ENCODE data around the gene TENT5C. TPM values are rescaled to one million over a fixed set of nuclear protein-coding genes. Genes with fewer than 3 reads are reported as not detected.

Gene TENT5C
- total RNA-seq, 6 experiments from 2014 or later: 0.47 to 0.91 (median 0.75) TPM

- no peak overlapping the region for H3K4me3 Mint-ChIP-seq
- no peaks in the 10 kb centered on the region for H3K36me3 Mint-ChIP-seq (ENCODE audit: low read depth)
- H3K27me3 Mint-ChIP-seq (ENCODE audit: insufficient read depth): peaks cover 55% of the 10 kb centered on the region
- H3K9me3 Mint-ChIP-seq: no peaks in the 10 kb centered on the region
- no peak overlapping the region for H3K27ac Mint-ChIP-seq
- H3K4me1 Mint-ChIP-seq (ENCODE audit: low read depth): no peaks in the 10 kb centered on the region
- no peak for DNase-seq
- TF ChIP-seq CTCF (IDR thresholded peaks at IDR 0.05): no peak
Measured at GRCh38 chr1:117633423-117633822, 27.6 kb downstream of the TENT5C start.

- Mint-ChIP-seq H3K27me3 (ENCODE audit: insufficient read depth) (peaks cover 52% of the 10 kb centered on the region), H3K9me3 (no peaks in the 10 kb centered on the region), H3K4me3 (no peak overlapping the region), H3K36me3 (ENCODE audit: low read depth) (no peaks in the 10 kb centered on the region), H3K27ac (no peak overlapping the region), H3K4me1 (ENCODE audit: low read depth) (no peaks in the 10 kb centered on the region)
- DNase-seq: no peak
- no peak for TF ChIP-seq CTCF (IDR thresholded peaks at IDR 0.05)
Measured at GRCh38 chr1:117633936-117634335, 28.1 kb downstream of the TENT5C start.

GRCh38 chr1:117634631-117635030, 28.8 kb downstream of the TENT5C start:
- Mint-ChIP-seq H3K27ac (no peak overlapping the region), H3K4me3 (no peak overlapping the region), H3K9me3 (no peaks in the 10 kb centered on the region), H3K36me3 (ENCODE audit: low read depth) (no peaks in the 10 kb centered on the region), H3K4me1 (ENCODE audit: low read depth) (no peaks in the 10 kb centered on the region), H3K27me3 (ENCODE audit: insufficient read depth) (peaks cover 51% of the 10 kb centered on the region)
- TF ChIP-seq CTCF (IDR thresholded peaks at IDR 0.05): no peak
- DNase-seq: no peak

- Mint-ChIP-seq H3K4me3 (no peak overlapping the region), H3K27ac (no peak overlapping the region), H3K27me3 (ENCODE audit: insufficient read depth) (peaks cover 43% of the 10 kb centered on the region), H3K4me1 (ENCODE audit: low read depth) (no peaks in the 10 kb centered on the region), H3K9me3 (no peaks in the 10 kb centered on the region), H3K36me3 (ENCODE audit: low read depth) (no peaks in the 10 kb centered on the region)
- DNase-seq: no peak
- TF ChIP-seq CTCF (IDR thresholded peaks at IDR 0.05): no peak
Measured at GRCh38 chr1:117635805-117636204, 30.0 kb downstream of the TENT5C start.

- no peak for DNase-seq
- H3K36me3 Mint-ChIP-seq (ENCODE audit: low read depth): no peaks in the 10 kb centered on the region
- H3K4me3 Mint-ChIP-seq: no peak overlapping the region
- peaks cover 47% of the 10 kb centered on the region for H3K27me3 Mint-ChIP-seq (ENCODE audit: insufficient read depth)
- H3K4me1 Mint-ChIP-seq (ENCODE audit: low read depth): no peaks in the 10 kb centered on the region
- H3K27ac Mint-ChIP-seq: no peak overlapping the region
- no peaks in the 10 kb centered on the region for H3K9me3 Mint-ChIP-seq
- TF ChIP-seq CTCF (IDR thresholded peaks at IDR 0.05): no peak
Measured at GRCh38 chr1:117636637-117637425, 31.0 kb downstream of the TENT5C start.
